ENCODE measurements around the gene IGF2BP3.
A peak's percentile ranks its signal among the peaks of the same experiment; 100 is the strongest.

Gene IGF2BP3

DNA sequence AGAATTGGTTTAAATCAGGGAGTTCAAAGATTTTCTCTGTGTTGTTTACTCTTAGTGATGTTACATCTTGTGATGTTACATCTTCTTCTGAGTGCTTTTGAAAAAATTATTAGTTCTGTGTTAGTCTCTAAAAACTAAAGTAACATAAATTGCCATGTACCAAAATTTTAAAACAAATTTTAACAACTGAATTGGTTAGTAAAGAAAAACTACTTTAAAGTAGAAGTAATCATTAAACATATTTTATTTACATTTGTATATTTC lies 5.2 kb upstream of the IGF2BP3 start:
- TF ChIP-seq, protein P1, sequence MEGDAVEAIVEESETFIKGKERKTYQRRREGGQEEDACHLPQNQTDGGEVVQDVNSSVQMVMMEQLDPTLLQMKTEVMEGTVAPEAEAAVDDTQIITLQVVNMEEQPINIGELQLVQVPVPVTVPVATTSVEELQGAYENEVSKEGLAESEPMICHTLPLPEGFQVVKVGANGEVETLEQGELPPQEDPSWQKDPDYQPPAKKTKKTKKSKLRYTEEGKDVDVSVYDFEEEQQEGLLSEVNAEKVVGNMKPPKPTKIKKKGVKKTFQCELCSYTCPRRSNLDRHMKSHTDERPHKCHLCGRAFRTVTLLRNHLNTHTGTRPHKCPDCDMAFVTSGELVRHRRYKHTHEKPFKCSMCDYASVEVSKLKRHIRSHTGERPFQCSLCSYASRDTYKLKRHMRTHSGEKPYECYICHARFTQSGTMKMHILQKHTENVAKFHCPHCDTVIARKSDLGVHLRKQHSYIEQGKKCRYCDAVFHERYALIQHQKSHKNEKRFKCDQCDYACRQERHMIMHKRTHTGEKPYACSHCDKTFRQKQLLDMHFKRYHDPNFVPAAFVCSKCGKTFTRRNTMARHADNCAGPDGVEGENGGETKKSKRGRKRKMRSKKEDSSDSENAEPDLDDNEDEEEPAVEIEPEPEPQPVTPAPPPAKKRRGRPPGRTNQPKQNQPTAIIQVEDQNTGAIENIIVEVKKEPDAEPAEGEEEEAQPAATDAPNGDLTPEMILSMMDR (IDR thresholded peaks at IDR 0.05; ENCODE audit: insufficient read depth, low read depth, low read length, missing control alignments) = no peak
- DNase-seq (ENCODE audit: low read depth) = no peak
- H3K4me3 ChIP-seq (ENCODE audit: low read depth, low read length) = peak overlapping the region; percentile 98

DNA sequence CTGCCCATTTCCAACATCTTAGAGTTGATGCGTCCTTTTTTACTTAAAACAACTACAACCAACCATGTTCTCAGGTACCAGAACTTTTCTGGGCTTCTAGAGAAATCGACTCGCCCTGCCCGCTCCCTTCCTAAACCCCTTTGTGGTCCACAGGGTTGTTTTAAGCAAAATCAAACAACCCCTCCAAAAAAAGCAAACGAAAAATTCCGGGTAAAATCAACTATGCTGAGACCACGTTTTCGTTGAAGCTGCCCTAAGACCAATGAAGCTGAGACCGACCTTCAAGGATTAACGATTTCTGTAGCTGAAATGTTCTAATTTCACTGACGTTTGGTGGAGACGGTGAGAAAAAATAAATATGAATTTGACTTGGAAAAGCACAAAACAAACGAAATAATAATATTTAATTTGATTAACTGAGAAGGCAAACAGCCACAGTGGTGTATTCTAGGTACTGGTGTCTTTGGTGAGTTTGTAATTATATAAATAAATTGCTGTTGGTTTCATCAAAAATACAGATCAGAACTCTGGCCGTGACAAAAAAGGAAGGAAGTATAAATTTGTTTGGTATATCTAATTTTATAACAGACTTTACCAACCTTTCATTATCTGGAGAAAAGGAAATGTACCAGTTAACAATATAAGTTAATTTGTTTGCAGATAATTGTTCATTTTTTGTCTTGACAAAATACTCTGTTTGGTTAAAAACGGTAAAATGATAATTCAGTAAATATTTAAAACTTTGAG lies 4.7 kb upstream of the IGF2BP3 start:
- TF ChIP-seq, protein P1 (IDR thresholded peaks at IDR 0.05; ENCODE audit: insufficient read depth, low read depth, low read length, missing control alignments) = no peak
- no peak for DNase-seq (ENCODE audit: low read depth)
- peak overlapping the region; percentile 98 for H3K4me3 ChIP-seq (ENCODE audit: low read depth, low read length)

DNA sequence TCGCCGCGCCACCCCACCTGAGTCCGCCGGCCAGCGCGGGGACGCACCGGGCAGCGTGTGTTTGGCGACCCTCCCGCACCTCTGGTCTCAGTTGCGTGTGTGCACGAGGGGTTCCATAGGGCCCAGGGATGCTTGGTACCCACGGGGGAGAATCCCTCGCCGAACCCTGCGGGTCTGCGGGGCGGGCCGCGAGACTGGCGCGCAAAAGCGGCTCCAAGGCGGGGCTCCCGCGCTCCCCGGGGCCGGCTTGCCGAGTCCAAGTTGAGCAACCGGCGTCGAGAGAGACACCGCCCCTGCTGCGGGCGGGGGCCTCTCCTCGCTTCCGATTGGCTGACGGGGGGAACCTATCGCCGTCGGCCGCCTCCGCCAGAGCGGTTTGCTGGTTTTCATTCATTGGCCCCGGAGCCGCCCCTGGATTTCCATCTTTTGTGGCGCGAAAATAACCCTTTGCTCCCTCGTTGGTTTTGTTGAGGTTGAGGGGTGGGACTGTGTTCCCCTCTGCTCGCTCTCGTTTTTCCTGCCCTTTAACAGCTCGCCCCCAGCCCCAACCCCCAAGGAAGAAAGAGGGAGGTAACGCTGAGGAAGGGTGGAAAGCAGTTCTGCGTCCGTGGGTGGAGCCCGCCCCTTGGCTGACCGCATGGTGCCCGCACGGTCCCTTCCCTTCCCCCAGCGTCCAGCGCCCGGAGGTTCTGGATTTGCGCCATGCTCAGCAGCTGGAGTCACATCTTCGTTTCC lies 4.0 kb upstream of the IGF2BP3 start:
- DNase-seq (ENCODE audit: low read depth) = peak; percentile 99
- H3K4me3 ChIP-seq (ENCODE audit: low read depth, low read length) = peak overlapping the region; percentile 98
- TF ChIP-seq, protein P1 (IDR thresholded peaks at IDR 0.05; ENCODE audit: insufficient read depth, low read depth, low read length, missing control alignments) = no peak

DNA sequence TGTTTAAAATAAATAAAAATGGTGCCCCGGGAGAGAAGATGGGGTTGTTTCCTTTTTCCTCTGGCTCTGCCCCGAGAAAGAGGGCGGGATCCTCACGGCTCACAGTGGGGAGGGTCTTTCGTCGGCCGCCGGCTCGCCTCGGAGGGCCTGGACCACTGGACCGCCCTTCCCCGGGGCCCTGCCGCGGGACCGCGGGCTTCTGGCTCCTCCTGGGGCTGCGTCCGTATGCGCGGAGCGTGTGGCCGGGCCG lies 3.5 kb upstream of the IGF2BP3 start:
- TF ChIP-seq, protein P1 (IDR thresholded peaks at IDR 0.05; ENCODE audit: insufficient read depth, low read depth, low read length, missing control alignments) = no peak
- peak overlapping the region; percentile 98 for H3K4me3 ChIP-seq (ENCODE audit: low read depth, low read length)
- DNase-seq (ENCODE audit: low read depth) = no peak

DNA sequence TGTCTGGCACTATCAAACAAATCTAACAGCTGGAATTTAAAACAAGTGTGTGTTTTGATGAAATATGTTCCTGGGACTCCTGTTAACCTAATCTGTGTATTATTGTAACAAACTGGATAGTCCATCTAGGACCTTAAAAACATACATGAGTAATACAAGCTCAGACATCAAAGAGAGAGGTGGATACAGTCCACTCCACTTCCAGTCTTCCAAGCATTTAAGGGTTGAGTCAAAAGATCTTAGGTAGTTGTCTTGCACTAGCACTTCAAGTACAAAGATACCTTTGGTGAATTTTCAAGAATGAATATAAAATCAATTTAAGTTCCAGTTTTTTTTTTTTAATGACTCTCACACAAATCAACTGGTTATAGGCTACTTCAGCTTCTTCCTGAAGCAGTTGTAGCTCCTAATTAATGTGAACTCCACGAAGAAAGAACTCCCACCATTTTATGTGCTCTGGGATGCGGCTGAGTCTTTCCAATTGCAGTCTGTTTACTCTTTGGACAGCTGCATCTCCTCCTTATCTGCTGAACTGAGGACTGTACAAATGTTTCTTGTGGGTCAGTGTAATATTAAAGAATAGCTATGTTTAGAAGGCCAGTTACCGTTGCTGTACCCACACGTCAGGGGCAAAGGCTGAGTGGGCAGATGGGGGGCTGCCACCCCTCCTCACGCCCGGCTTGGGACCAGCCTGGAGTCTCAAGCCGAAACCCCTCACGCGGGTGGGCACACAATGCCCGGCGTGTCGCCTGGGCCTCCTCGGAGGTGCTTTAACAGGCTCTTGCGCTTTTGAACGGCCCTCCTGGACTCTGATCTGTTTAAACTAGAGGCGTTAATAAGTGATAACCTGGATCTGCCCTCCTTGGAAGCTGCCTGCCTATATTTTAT lies 2.9 kb upstream of the IGF2BP3 start:
- DNase-seq (ENCODE audit: low read depth) = no peak
- TF ChIP-seq, protein P1 (IDR thresholded peaks at IDR 0.05; ENCODE audit: insufficient read depth, low read depth, low read length, missing control alignments) = no peak
- H3K4me3 ChIP-seq (ENCODE audit: low read depth, low read length) = peak overlapping the region; percentile 98

DNA sequence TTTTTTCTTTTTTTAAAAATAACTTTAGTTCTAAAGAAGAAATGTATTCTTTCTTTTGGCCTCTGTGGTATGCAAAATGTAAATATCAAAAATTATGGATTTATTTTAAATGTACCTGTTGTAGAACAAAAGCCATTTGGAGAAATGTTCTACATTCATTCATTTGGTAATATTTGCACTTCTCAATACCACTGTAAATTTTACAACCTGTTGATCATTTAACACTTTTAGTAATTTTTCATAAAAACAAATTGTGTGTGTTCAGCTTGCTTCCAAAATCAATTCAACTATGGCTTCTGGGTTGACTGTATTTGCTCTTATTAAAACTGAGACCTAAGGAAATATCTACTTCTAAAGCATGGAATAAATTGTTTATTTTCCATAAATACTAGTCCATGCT lies 2.3 kb upstream of the IGF2BP3 start:
- DNase-seq (ENCODE audit: low read depth) = no peak
- H3K4me3 ChIP-seq (ENCODE audit: low read depth, low read length) = peak overlapping the region; percentile 98
- TF ChIP-seq, protein P1 (IDR thresholded peaks at IDR 0.05; ENCODE audit: insufficient read depth, low read depth, low read length, missing control alignments) = no peak

Data from GM12865 (cell line).